ENCODE results near the gene CHST9. TPM values are rescaled to one million over a fixed set of nuclear protein-coding genes. Genes with fewer than 3 reads are reported as not detected.

CHST9 gene
- polyA plus RNA-seq, 1 donor from 2014 or later: 0.32 TPM

- Histone ChIP-seq H3K9ac (ENCODE audit: low read length) (no peak overlapping the region), H3K36me3 (ENCODE audit: insufficient read depth, low read length) (no peaks in the 10 kb centered on the region), H3K4me2 (ENCODE audit: low read length) (no peak overlapping the region), H3K27ac (ENCODE audit: low read length) (no peak overlapping the region), H2AFZ (ENCODE audit: low read depth, low read length) (no peak overlapping the region), H4K20me1 (ENCODE audit: insufficient read depth) (no peaks in the 10 kb centered on the region), H3F3A (ENCODE audit: insufficient read depth, low read length, poor library complexity, severe bottlenecking) (no peaks in the 10 kb centered on the region), H3K79me2 (replicated peaks; ENCODE audit: insufficient read depth, low read length) (no peaks in the 10 kb centered on the region), H3K4me3 (ENCODE audit: low read length) (no peak overlapping the region), H3K27me3 (ENCODE audit: insufficient read depth, low read depth, low read length) (no peaks in the 10 kb centered on the region), H3K9me2 (ENCODE audit: insufficient read depth, low read length) (no peaks in the 10 kb centered on the region), H3K9me3 (ENCODE audit: low read length) (no peaks in the 10 kb centered on the region)
- no peak for TF ChIP-seq POLR2AphosphoS5 (IDR thresholded peaks at IDR 0.05)
- TF ChIP-seq EZH2 (IDR thresholded peaks at IDR 0.05; ENCODE audit: borderline replicate concordance, insufficient read depth, low read length, poor library complexity, severe bottlenecking): no peak
- no peak for TF ChIP-seq REST (IDR thresholded peaks at IDR 0.05; ENCODE audit: borderline replicate concordance)
- no peak for TF ChIP-seq TAF1 (IDR thresholded peaks at IDR 0.05; ENCODE audit: low read depth)
- TF ChIP-seq RAD21 (conservative IDR thresholded peaks at IDR 0.05): no peak
- no peak for TF ChIP-seq SMC3 (conservative IDR thresholded peaks at IDR 0.05; ENCODE audit: poor library complexity)
- no peak for TF ChIP-seq MXI1 (conservative IDR thresholded peaks at IDR 0.05; ENCODE audit: poor library complexity, severe bottlenecking)
- no peak for TF ChIP-seq EP300 (conservative IDR thresholded peaks at IDR 0.05; ENCODE audit: poor library complexity, severe bottlenecking)
- no peak for TF ChIP-seq CTCF (IDR thresholded peaks at IDR 0.05; ENCODE audit: poor library complexity, severe bottlenecking)
Observed at GRCh38 chr18:27075828-27076227, 109.3 kb downstream of the CHST9 start.

GRCh38 chr18:27073404-27073830, 111.7 kb downstream of the CHST9 start:
- no peaks in the 10 kb centered on the region for H3F3A ChIP-seq (ENCODE audit: insufficient read depth, low read length, poor library complexity, severe bottlenecking)

More at GRCh38 chr18:27073404-27073830, 111.7 kb downstream of the CHST9 start:
- Histone ChIP-seq H3K9me2 (ENCODE audit: insufficient read depth, low read length) (no peaks in the 10 kb centered on the region), H3K27me3 (ENCODE audit: insufficient read depth, low read depth, low read length) (no peaks in the 10 kb centered on the region), H3K79me2 (replicated peaks; ENCODE audit: insufficient read depth, low read length) (no peaks in the 10 kb centered on the region), H3K4me3 (ENCODE audit: low read length) (no peak overlapping the region), H3K27ac (ENCODE audit: low read length) (no peak overlapping the region), H3K4me2 (ENCODE audit: low read length) (no peak overlapping the region), H4K20me1 (ENCODE audit: insufficient read depth) (no peaks in the 10 kb centered on the region), H2AFZ (ENCODE audit: low read depth, low read length) (no peak overlapping the region), H3K9me3 (ENCODE audit: low read length) (no peaks in the 10 kb centered on the region), H3K36me3 (ENCODE audit: insufficient read depth, low read length) (no peaks in the 10 kb centered on the region), H3K9ac (ENCODE audit: low read length) (no peak overlapping the region)
- TF ChIP-seq RAD21 (conservative IDR thresholded peaks at IDR 0.05) (no peak), SMC3 (conservative IDR thresholded peaks at IDR 0.05; ENCODE audit: poor library complexity) (no peak), EP300 (conservative IDR thresholded peaks at IDR 0.05; ENCODE audit: poor library complexity, severe bottlenecking) (no peak), TAF1 (IDR thresholded peaks at IDR 0.05; ENCODE audit: low read depth) (no peak), MXI1 (conservative IDR thresholded peaks at IDR 0.05; ENCODE audit: poor library complexity, severe bottlenecking) (no peak), CTCF (IDR thresholded peaks at IDR 0.05; ENCODE audit: poor library complexity, severe bottlenecking) (no peak), POLR2AphosphoS5 (IDR thresholded peaks at IDR 0.05) (no peak), EZH2 (IDR thresholded peaks at IDR 0.05; ENCODE audit: borderline replicate concordance, insufficient read depth, low read length, poor library complexity, severe bottlenecking) (no peak), REST (IDR thresholded peaks at IDR 0.05; ENCODE audit: borderline replicate concordance) (no peak)

Measured in neural cell (in vitro differentiated cells).